ENCODE results near the gene VSIG4.
A peak's percentile ranks its signal among the peaks of the same experiment; 100 is the strongest.

Gene VSIG4

DNA sequence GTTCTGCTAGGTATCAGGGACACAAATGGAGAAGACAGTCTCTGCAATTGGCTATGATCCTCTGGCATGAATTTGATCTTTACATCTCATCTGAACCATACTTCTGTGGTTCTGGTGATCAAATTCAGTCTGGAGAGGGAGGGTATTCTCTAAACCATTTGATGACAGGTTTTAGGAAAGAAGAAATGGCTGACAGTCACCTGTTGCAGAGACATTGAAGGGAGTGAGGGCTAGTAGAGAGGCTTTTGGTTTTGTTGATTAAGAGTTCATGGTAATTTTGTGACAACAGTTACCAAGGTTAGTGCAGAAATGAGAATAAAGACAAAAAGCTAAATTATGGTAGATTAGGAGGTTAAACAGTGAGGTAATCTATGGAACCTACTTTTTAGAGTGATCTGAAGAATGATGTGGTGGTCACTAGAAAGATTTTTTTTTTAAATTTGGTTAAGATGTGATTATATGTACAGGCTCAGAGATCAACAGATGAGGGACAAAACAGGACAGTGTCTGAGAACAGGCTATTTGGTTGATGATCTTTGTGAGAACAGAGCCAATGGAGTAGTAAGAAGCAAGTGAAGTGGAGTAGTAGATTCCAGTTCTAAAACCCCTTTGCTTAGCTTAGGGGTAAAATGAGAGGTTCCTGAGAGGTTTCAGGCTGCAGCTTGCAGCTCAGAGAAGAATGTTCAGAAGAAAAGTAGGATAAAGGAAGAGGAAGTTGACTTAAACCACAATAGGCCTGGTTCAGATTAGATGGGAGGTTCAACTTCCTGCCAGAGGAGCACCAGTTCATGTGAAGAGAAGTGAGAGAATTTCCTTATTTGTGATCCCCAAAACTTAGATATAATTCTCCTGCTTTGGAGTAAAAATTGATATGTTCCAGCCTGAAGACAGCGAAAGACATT is 34.7 kb downstream of the VSIG4 start:
- Mint-ChIP-seq H3K27ac (no peak overlapping the region), H3K4me3 (no peak overlapping the region), H3K4me1 (peaks cover 18% of the 10 kb centered on the region), H3K9me3 (no peaks in the 10 kb centered on the region), H3K36me3 (no peaks in the 10 kb centered on the region)
- no peak for DNase-seq (ENCODE audit: low spot score in 2 of 2)
- peak; percentile 65 for ATAC-seq

DNA sequence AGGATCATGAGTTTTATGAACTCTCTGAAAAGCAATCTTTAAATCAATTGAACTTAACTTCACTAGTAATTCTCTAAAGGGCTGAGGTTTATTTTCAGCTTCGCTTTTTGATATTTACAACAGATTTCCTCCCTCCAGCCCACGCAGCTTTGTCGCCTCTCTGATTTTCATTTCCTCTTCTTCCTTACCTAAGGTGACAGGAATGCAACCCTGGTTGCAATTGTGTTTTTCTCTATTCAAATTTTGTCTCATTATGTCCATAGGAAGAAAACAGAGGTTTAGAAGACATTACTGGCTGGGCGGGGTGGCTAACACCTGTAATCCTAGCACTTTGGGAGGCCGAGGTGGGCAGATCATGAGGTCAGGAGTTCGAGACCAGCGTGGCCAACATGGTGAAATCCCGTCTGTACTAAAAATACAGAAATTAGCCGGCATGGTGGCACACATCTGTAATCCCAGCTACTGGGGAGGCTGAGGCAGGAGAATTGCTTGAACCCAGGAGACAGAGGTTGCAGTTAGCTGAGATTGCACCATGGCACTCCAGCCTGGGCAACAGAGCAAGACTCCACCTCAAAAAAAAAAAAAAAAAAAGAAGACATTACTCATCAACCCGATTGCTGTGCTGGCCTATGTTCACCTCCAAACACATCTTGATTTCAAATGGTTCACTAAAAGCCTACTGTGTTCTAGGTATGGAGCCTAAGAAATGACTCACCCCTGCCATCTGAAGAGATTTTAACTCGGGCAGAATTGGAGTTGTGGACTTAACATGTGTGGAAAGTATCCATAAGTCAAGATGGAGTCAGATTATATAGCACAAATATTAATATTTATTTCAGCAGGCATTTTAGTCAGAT is 36.8 kb downstream of the VSIG4 start:
- Mint-ChIP-seq H3K4me3 (no peak overlapping the region), H3K36me3 (no peaks in the 10 kb centered on the region), H3K4me1 (peaks cover 18% of the 10 kb centered on the region), H3K9me3 (no peaks in the 10 kb centered on the region), H3K27ac (no peak overlapping the region)
- DNase-seq (ENCODE audit: low spot score in 2 of 2) = no peak
- ATAC-seq = no peak

DNA sequence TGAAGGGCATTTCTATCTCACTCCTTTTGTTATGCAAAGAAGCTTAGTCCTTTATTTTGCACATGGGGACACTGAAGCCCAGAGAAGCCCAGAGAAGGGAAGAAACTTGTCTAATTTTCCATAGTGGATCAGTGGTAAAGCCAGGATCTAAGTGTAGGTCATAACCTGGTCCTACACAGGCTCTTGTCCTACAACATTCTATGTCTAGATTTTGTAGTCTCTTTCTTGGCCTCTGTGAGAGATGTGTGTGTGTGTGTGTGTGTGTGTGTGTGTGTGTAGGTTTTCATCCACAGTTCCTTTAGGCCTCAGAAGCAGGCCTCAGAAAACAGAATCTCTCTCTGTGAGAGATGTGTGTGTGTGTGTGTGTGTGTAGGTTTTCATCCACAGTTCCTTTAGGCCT is 38.3 kb downstream of the VSIG4 start:
- DNase-seq (ENCODE audit: low spot score in 2 of 2) (no peak), ATAC-seq (no peak)
- no peak overlapping the region for H3K27ac Mint-ChIP-seq
- H3K9me3 Mint-ChIP-seq = no peaks in the 10 kb centered on the region
- no peak overlapping the region for H3K4me3 Mint-ChIP-seq
- peaks cover 18% of the 10 kb centered on the region for H3K4me1 Mint-ChIP-seq
- H3K36me3 Mint-ChIP-seq = no peaks in the 10 kb centered on the region

DNA sequence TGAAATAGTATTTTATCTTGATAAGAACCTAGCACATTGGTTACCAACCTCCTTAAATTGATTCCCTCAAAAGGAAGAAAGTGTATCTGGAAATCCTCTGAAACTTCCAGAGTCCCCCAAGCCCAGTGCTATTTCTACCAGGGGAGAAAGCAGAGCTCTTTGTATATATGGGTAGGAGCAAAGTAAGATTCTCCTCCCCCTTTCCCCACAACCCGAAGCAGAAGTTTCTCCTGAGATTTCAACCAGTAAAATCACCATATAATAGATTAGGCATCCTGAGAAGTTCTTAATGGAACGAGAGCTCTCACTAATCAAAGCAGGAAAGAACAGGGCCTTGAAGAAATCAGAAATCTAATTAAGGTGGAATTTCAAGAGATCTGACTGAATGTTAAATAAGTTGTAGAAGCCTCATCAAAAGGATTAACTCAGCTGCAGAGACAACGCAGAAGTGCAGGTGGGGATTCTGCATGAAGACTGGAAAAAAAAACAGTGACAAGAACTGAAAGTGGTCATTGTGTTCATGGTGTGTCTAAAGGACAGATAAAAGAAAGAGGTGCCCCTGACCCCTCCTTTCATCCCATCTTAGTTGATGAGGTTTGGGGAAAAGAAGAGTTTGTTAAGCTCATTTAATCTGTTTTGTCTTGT is 39.1 kb downstream of the VSIG4 start:
- DNase-seq (ENCODE audit: low spot score in 2 of 2) (no peak), ATAC-seq (no peak)
- Mint-ChIP-seq H3K27ac (no peak overlapping the region), H3K9me3 (no peaks in the 10 kb centered on the region), H3K4me1 (peaks cover 15% of the 10 kb centered on the region), H3K36me3 (no peaks in the 10 kb centered on the region), H3K4me3 (no peak overlapping the region)

DNA sequence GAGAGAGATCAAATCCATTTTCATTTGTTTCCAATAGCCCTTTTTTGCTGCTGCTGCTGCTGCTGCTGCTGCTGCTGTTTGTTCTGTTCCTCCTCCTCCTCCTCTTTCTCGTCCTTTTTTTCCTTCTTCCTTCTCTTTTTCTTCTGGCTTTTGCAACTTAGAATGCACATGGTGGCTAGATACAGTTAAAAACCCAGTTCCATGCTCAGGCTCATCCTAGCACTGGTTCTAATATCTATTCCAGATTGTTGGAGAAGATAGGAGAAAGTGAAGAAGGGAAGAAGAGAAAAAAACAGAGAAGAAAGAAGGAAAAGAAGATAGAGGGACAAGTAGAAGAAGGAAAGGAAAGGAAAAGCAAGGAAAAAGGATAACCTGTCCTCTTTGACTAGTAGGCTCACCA is 39.7 kb downstream of the VSIG4 start:
- H3K36me3 Mint-ChIP-seq = no peaks in the 10 kb centered on the region
- ATAC-seq = no peak
- no peaks in the 10 kb centered on the region for H3K9me3 Mint-ChIP-seq
- H3K27ac Mint-ChIP-seq = no peak overlapping the region
- H3K4me1 Mint-ChIP-seq = peaks cover 9% of the 10 kb centered on the region
- DNase-seq (ENCODE audit: low spot score in 2 of 2) = no peak
- H3K4me3 Mint-ChIP-seq = no peak overlapping the region

DNA sequence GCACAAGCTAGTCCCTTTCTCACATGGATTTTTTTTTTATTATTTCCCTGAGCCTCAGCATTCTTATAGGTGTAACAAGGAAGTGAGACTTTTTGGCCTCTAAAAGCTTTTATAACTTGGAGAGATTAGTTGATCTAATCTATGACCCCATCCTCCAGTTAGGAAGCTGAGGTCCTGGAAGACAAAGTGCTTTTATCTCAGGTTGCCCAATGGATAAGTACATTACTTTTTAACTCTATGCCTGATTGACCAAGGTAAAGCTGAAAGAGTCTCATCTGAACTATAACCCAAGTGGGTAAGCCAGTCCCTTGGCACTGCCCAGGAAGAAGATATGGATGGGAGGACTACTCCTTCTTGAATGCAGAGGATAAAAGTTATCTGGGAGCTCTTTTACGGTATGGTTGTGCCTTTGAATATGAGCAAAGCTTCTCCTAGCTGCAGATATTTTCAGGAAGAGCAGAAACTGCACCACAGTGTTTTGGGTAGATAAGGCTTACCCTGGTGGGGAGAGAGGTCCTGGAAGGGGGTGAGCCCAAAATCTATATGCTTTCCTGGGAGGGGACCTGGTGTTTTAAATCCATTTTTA is 40.2 kb downstream of the VSIG4 start:
- DNase-seq (ENCODE audit: low spot score in 2 of 2) (no peak), ATAC-seq (no peak)
- Mint-ChIP-seq H3K4me1 (peaks cover 4% of the 10 kb centered on the region), H3K36me3 (no peaks in the 10 kb centered on the region), H3K27ac (no peak overlapping the region), H3K4me3 (no peak overlapping the region), H3K9me3 (no peaks in the 10 kb centered on the region)

DNA sequence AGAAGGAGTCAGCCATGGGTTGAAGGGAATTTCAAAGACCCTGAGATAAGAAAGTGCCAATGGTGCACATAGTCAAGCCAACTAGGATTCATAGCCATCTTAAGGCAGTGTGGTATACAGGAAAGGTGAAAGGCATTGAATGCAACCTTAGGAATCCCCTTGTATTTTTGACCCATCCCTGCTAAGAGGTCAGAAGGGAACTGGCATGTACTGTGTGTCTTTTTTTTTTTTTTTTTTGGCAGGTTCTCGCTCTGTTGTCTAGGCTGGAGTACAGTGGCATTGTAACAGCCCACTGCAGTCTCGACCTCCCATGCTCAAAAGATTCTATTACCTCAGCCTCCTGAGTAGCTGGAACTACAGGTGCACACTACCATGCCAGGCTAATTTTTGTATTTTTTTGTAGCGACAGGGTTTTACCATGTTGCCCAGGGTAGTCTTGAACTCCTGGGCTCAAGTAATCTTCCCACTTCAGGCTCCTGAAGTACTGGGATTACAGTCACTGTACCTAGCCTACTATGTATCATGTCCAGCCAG is 40.8 kb downstream of the VSIG4 start:
- Mint-ChIP-seq H3K27ac (no peak overlapping the region), H3K4me3 (no peak overlapping the region), H3K36me3 (no peaks in the 10 kb centered on the region), H3K4me1 (peaks cover 1% of the 10 kb centered on the region), H3K9me3 (no peaks in the 10 kb centered on the region)
- ATAC-seq (no peak), DNase-seq (ENCODE audit: low spot score in 2 of 2) (no peak)

DNA sequence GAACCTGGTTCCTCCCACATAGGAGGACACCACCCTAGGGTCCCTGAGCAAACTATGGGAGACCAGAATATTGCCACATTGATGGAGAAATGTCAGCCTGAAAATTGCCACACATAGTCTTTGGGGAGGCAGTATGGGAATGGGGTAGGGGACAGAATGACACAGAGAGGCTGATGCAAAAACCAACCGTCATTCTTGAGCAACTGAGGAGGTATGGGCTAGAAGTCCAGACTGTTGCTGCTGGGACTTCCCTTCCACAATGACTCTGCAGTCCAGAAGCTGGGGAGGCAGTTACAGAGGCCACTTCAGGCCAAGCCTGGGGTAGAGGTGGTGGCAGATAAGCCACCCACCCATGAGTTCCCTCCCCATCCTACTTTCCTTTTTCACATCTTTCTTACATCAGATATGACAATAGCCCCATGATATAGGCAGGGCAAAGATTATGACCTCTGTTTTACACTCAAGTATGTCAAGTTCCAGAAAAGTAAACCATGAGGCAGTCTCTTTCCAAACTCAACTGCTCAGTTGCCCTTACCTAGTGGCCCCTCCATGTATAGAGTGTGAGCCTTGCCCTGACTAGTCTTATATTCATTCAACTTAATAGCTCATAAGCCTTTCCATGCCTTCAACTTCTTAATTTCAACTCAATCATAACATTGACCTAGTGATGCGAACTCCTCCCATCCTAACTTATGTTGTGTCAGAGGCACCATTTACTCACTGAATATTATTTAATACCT is 41.7 kb downstream of the VSIG4 start:
- Mint-ChIP-seq H3K4me1 (peaks cover 10% of the 10 kb centered on the region), H3K36me3 (no peaks in the 10 kb centered on the region), H3K4me3 (no peak overlapping the region), H3K27ac (no peak overlapping the region), H3K9me3 (no peaks in the 10 kb centered on the region)
- no peak for ATAC-seq
- DNase-seq (ENCODE audit: low spot score in 2 of 2) = no peak

DNA sequence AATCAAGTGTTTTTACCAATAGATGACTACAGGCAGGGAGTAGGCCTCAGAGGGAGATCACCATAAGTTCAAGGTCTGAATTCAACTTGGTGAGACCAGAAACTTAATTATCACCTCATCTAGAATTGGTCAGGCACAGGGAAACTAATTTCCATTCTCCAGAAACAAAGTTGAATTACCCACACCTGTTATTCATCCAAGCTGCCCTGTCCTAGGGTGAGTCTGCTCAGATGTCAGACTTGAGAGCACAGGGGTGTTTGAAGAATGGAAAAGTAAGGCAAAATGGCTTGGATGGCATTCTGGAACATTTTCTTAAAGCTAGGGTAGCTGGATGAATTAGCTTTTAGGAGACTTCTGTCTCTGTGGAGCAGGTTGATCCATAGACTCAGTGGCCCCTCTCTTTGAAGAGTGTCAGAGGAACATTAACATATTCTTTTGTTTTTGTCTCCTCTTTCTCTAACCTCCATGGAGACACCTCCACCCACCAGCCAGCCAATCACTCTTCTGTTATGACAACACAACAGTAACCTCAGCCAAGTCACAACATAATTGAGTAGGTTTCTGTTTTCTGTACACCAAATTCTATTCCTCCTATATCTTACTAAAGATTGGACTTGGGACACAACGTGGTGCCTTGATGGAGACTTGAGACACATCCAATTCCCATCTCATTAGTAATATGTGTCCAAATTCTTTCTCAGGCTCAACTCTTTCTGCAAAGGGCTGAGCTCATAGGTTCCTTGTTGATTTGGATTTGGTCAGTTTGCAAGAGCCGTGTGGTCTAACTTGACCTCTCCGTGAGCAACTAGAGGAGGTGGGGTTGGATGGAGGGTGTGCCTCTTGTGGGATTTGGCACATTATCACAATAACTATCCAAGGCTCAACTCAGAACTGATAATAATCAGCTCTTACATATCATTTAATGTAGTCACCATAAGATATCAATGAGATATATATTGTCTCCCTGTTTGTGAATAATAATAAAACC is 45.1 kb downstream of the VSIG4 start:
- Mint-ChIP-seq H3K4me3 (no peak overlapping the region), H3K4me1 (peaks cover 13% of the 10 kb centered on the region), H3K27ac (peak overlapping the region; percentile 64), H3K9me3 (no peaks in the 10 kb centered on the region), H3K36me3 (no peaks in the 10 kb centered on the region)
- DNase-seq (ENCODE audit: low spot score in 2 of 2) (no peak), ATAC-seq (peak; percentile 94)

DNA sequence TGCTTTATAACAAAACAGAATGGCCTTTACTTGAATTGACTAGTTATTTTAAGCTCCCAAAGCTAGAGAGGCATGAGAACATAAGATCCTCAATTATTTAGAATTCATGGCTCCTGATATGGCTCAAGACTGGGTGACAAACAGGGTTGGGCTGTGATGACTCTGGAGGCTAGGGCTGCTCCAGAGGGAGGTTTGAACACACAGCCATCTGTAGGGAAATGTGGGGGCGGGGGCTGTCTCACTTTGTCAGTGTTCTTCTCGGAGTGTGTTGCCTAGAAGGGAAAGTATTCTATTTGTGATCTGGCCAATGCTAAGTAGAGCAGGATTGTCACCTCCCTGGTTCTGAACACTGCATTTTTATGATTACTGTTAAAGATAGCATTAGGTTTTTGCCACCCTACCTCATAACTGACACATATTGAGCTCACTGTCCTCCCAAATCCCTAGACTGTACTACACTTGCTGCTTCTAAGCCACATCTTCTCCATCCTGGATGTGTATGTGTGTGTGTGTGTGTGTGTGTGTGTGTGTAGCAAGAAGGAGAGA is 45.9 kb downstream of the VSIG4 start:
- Mint-ChIP-seq H3K9me3 (no peaks in the 10 kb centered on the region), H3K36me3 (no peaks in the 10 kb centered on the region), H3K27ac (peak overlapping the region; percentile 64), H3K4me3 (no peak overlapping the region), H3K4me1 (peaks cover 13% of the 10 kb centered on the region)
- ATAC-seq (peak; percentile 31), DNase-seq (ENCODE audit: low spot score in 2 of 2) (no peak)

DNA sequence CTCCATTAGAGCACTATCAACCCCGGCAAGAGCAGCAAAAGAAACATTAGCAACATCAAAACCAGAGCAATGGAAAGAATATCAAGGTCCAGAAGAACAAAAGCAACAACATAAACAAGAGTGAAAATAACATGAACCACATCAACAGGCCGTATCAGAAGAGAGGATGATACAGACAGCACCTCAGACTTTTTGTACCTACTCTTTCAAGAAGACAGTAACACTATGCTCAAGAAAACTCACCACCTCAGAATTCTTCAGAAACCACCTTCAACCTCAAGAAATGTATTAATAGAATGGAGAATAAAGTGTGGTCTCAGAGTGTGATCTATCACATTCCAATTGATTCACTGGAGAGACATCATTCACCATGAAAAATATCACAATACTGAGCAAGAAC is 46.5 kb downstream of the VSIG4 start:
- Mint-ChIP-seq H3K36me3 (no peaks in the 10 kb centered on the region), H3K4me1 (peaks cover 13% of the 10 kb centered on the region), H3K27ac (no peak overlapping the region), H3K9me3 (no peaks in the 10 kb centered on the region), H3K4me3 (no peak overlapping the region)
- DNase-seq (ENCODE audit: low spot score in 2 of 2) (no peak), ATAC-seq (no peak)

DNA sequence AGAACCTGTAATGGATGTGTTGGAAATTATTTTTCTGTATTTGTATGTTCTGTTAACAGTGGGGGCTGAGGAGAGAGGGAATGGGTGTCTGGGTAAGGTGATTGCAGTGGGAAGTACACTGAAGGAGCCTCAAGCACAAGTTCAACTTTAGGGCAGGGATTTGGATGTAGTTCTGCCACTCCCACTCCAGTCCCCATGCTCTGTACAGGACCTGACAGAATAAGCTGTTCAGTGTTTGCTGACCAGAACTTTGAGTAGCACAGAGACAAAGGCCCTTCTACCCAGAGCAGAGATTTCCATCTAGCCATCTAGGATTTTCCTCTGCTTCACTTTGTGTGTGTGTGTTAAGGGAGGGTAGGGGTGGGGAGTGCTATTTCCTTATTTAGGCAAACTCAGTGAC is 49.2 kb downstream of the VSIG4 start:
- ATAC-seq (no peak), DNase-seq (ENCODE audit: low spot score in 2 of 2) (no peak)
- H3K36me3 Mint-ChIP-seq = no peaks in the 10 kb centered on the region
- H3K4me1 Mint-ChIP-seq = peaks cover 25% of the 10 kb centered on the region
- H3K27ac Mint-ChIP-seq = no peak overlapping the region
- H3K9me3 Mint-ChIP-seq = no peaks in the 10 kb centered on the region
- no peak overlapping the region for H3K4me3 Mint-ChIP-seq

DNA sequence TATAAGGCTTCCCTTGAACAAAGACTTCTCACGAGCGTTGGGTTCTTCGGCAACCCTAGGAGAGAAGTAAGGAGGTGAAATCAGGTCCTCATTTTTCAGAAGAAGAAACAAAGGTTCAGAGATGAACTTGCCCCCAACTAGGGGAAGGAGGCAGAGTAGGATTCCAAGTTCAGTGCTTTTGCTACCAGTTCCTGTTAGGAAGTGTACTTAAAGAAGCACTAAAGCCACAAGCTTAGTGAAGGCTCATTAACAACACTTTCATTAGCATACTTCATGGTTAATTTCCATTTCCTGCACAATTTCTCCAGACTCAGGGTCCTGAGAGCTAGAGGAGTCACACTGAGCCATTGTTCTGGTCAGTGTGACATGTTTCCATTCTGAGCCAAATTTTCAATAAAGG is 52.1 kb downstream of the VSIG4 start:
- no peak for DNase-seq (ENCODE audit: low spot score in 2 of 2)
- Mint-ChIP-seq H3K36me3 (no peaks in the 10 kb centered on the region), H3K4me3 (no peak overlapping the region), H3K4me1 (peaks cover 15% of the 10 kb centered on the region), H3K9me3 (no peaks in the 10 kb centered on the region), H3K27ac (no peak overlapping the region)
- ATAC-seq = no peak

All from stimulated activated effector memory CD8-positive, alpha-beta T cell treated with anti-CD3 and anti-CD28 coated beads, Interleukin-12 subunit alpha, Interleukin-12 subunit beta, amount 100 ng/mL, for 72 hours (primary cell).